ENCODE measurements around the gene MYG1.
A peak's percentile ranks its signal among the peaks of the same experiment; 100 is the strongest.

The MYG1 gene, protein sequence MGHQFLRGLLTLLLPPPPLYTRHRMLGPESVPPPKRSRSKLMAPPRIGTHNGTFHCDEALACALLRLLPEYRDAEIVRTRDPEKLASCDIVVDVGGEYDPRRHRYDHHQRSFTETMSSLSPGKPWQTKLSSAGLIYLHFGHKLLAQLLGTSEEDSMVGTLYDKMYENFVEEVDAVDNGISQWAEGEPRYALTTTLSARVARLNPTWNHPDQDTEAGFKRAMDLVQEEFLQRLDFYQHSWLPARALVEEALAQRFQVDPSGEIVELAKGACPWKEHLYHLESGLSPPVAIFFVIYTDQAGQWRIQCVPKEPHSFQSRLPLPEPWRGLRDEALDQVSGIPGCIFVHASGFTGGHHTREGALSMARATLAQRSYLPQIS

GRCh38 chr12:53299454-53300180 is at the start of gene MYG1:
TSS of gene MYG1 (plus strand) at chr12:53299695. CDS start at chr12:53299738, 43 bp downstream.
- DNase-seq (ENCODE audit: low read depth), result peak; percentile 85

- DNase-seq (ENCODE audit: low read depth), result peak; percentile 70
These were observed 47.8 kb upstream of the MYG1 start for GRCh38 chr12:53251477-53252348.

GRCh38 chr12:53252349-53252916 is 47.1 kb upstream of the MYG1 start:
- no peak for DNase-seq (ENCODE audit: low read depth)

GRCh38 chr12:53253298-53253697 is 46.2 kb upstream of the MYG1 start:
- DNase-seq (ENCODE audit: low read depth), result no peak

- no peak for DNase-seq (ENCODE audit: low read depth)
These were observed 44.5 kb upstream of the MYG1 start for GRCh38 chr12:53254816-53255545.

DNA sequence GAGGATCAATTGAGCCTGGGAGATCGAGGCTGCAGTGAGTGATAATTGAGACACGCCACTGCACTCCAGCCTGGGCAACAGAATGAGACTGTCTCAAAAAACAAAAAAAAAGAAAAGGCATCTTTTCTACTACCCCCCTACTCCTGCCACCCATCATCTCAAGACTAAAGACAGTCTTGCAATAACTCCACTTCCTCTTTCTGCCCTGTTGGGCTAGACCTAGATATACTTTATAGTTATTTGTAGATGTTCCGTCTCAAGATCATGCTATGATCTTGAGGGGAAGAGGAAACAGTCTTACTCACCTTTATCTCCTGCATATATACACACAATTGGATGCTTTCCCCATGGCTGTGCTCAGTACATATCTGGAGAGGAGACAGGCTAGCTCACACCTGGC is 43.5 kb upstream of the MYG1 start:
- no peak for DNase-seq (ENCODE audit: low read depth)

GRCh38 chr12:53258541-53259539 is 40.7 kb upstream of the MYG1 start:
- DNase-seq (ENCODE audit: low read depth), result peak; percentile 71

DNA sequence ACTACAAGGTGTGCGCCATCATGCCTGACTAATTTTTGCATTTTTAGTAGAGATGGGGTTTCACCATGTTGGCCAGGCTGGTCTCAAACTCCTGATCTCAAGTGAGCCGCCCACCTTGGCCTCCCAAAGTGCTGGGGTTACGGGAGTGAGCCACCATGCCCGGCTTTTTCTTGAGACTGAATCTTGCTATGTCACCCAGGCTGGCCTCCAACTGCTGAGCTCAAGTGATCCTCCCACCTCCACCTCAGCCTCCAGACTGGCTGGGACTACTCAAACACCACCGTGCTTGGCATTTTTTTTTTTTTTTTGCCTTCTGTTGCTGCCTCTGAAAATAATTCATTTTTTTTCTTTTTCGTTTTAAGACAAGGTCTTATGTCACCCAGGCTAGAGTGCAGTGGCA is 39.6 kb upstream of the MYG1 start:
- no peak for DNase-seq (ENCODE audit: low read depth)

GRCh38 chr12:53265783-53266182 is 33.7 kb upstream of the MYG1 start:
- no peak for DNase-seq (ENCODE audit: low read depth)

- no peak for DNase-seq (ENCODE audit: low read depth)
These were observed 32.0 kb upstream of the MYG1 start for GRCh38 chr12:53267306-53267998.

DNA sequence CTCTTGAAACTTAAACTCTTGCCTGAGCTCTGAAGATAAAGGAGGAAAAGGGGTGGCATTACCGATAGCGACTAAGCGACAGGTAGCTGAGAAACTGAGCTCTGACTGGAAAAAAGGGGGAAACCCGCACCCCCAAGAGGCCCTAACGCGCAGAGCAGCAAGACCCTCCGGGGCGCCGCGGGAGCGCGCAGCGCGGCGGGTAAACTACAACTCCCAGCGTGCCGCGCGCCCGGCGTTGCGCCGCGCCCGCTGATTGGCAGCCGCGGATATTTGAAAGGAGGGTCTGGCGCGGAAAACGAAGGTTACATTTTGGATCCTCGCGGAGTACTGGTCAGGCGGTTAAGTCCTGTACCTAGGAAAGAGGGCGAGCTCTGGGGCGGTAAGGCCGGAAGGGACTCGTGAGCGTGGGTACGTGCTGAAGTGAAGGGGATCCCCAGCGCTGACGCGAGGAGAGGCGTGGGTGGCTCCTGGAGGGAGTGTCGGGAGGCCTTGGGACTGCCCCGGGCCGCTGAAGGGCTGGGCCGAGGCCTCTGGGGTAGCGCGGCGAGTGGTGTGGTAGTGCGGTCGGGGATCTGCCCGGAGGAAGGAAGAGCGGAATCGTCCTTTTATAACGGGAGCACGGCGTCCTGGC is 31.4 kb upstream of the MYG1 start, which contains the start of gene ESPL1:
ESPL1 (plus strand) TSS at position 301 of the 631 bp plus-strand sequence. CDS start 468 bp downstream, outside the sequence.
- DNase-seq (ENCODE audit: low read depth), result peak; percentile 82

- DNase-seq (ENCODE audit: low read depth), result no peak
These were observed 30.6 kb upstream of the MYG1 start for GRCh38 chr12:53268630-53269562.

GRCh38 chr12:53274445-53274844 is 25.1 kb upstream of the MYG1 start:
- no peak for DNase-seq (ENCODE audit: low read depth)

- no peak for DNase-seq (ENCODE audit: low read depth)
These were observed 23.0 kb upstream of the MYG1 start for GRCh38 chr12:53276511-53276910.

GRCh38 chr12:53277981-53278380 is 21.5 kb upstream of the MYG1 start:
- no peak for DNase-seq (ENCODE audit: low read depth)

GRCh38 chr12:53279283-53279869 is 20.1 kb upstream of the MYG1 start:
- DNase-seq (ENCODE audit: low read depth), result no peak

DNA sequence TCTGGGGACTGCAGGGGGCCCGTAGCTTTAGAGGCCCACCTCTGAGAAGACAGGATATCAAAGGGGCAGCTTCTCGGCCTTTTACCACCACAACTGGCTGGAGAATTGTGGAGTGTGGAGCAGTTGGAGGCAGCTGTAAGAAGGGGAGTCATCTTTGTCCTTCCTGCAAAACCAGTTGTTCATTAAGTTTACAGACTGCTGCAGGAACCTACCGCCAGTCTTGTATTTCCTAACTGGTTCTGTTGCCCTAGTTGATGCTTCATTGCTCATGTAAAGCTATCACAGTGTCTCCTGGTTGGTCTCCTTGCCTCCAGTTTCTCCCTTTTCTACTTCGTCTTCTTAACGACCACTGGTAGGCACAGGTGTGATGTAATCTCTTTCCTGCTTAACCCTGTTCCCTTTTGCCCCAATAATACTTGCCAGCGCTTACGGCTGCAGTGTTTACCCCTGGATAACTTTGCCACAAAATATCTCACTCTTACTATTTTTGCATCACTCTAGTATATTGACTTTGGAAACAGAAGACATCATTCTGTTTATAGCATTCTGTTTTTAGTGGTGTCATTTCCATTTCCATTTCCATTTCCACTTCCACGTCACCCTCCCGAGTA is 19.5 kb upstream of the MYG1 start:
- no peak for DNase-seq (ENCODE audit: low read depth)
